Stimulated activated CD4-positive, alpha-beta T cell treated with anti-CD3 and anti-CD28 coated beads, Interleukin-1b, Interleukin-23, amount 100 ng/mL, for 4 hours (primary cell): ENCODE data around the gene DCP2.

ENCODE experiments used
- DNase-seq, 2 donors: peaks; one replicate each; pipeline ENCODE4 v3.0.0-alpha.2; 2020; ENCODE audit warnings: low read depth in 2 of 2

The DCP2 gene

GRCh38 chr5:113020461-113021273, 44.1 kb downstream of the DCP2 start:
- no peak for DNase-seq

GRCh38 chr5:113022661-113023060, 46.1 kb downstream of the DCP2 start:
- DNase-seq = no peak

- DNase-seq = no peak
Measured at GRCh38 chr5:113024076-113024697, 47.6 kb downstream of the DCP2 start.

DNA sequence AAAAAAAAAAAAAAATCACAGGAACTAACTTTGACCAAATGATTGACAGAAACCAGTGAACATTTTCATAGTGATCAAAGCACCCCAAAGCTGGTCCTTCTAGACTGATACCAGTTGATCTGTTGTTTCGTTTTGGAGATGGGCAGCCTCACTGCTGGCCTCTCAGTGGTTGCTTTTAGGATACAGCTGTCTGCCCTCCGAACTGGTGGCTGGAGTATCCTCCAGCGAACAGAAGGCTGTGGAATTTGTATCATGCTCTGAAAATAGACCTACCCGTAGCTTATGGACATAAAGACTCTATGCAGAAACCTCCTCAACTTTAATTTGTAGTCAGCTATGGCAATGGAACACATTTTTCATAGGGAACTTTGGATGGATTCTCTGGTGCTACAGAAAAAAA, 49.0 kb downstream of the DCP2 start:
- no peak for DNase-seq

DNA sequence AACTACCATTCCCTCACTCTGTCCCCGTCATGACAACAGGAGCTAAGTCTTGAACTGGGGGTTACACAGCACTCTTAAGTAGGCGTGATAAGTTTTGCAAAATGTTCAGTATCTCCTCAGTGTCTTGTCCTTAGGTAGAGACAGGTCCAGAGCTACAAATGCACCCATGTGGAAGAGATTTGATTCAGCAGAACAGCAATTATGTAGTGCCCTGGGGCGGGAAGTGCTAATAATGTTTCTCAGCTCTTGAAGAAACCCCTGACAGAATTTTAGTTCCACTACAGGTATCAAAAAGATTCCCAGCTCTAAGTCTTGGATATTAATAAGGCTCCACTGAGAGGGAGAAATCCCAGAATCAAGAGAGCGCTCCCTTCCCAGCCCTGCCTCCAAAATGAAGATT, 49.6 kb downstream of the DCP2 start:
- no peak for DNase-seq

DNA sequence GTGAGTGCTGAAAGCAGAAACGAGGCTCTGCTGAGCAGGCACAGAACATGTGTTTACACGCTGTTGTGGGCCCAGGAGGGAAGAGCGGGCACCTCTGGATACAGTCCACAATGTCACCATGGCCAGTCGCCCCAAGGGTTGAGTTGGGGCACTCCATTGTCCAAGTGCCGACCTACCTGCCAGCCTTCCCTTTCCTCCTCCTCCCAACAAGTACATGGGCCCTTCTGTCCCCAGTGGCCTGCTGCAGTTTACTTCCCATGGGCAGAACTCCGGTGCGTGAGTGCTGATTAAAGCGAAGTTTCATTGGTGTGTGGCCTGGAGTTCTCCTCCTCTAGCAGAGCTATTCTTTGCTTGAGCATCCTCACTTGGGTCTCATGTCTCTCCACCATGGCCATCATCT, 50.4 kb downstream of the DCP2 start:
- DNase-seq = no peak

DNA sequence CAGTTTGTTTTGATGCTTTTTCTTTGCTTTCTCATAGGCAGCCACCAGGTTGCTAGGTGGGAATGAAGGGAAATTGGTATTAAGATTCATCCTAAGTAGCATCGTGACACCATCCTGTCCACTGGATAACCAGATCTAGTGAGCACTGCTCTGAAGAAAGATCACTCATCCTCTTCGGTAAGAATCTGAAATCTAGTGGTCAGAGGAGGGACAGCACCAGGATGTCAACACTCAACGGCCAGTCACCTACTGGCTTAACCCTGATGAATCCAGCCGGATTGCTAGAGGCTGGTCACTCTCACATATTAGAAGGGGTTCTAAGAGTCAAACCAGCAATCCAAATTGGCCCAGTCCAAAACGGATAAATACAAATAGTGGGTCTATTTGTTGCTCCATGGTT, 50.8 kb downstream of the DCP2 start:
- DNase-seq = no peak

GRCh38 chr5:113029614-113030013, 53.0 kb downstream of the DCP2 start:
- DNase-seq = no peak

DNA sequence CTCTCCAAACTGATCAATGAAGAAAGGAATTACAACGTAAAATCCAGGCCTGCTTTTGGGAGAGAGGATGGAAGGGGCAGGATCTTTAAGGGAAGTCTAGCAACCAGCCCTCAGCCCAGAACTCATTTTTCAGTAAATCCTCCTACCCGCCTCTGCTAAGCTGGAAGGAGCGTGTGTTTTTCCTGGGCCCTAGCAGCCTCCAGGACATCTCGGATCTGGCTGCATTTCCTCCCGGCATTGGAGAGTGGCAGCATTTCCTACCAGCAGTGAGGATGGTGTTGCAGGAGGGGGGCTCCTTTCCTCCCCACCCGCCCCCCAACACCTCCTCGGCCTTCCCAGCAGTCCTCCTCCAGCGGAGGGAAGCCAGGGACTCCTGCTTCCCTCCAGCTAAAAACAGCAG, 54.5 kb downstream of the DCP2 start:
- DNase-seq = no peak

- no peak for DNase-seq
Measured at GRCh38 chr5:113031557-113031956, 55.0 kb downstream of the DCP2 start.

DNA sequence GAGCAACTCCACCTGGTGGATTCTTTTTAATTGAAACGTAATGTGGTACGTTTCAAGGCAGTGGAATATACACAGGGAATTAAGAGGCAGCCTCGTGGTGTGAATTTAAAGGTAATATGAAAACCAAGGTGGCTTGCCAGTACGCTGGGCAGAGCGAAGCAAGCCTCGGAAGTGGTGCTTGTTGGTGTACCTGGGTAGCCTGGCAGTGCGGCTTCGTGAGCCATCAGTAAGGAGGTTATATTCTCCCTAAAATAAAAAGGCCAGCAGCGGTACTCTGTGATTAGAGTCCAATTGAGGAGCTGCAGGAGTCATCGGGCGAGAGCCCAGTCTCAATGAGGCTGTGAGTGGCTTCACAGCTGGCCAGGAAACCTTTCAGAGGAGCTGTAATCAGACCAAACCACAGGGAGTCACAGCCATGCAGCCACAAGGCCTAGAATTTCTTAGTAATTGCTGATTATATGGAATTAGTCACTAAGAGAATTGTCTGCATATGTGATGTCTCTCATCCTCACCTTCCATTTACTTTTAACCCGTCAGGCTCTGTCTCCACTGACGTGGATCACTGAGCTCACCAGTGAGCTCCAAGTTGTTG, 57.7 kb downstream of the DCP2 start:
- DNase-seq = no peak

DNA sequence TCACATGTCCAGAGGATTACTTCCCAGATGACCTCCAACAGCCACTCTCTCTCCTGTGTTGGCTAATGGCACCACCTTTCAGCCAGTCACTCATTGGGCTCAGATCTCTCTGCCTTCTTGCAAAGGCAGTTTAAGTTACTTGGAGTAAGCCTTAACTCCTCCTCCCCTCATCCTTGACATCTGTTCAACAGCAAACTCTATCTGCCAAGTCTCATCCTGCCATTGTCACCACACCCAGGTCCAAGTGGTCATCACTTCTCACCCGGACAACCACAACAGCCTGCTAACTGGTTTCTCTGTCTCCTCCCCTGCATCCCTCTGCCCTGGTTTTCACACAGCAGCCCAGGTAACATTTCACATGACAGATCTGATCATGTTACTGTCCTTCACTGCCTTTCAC, 58.5 kb downstream of the DCP2 start:
- DNase-seq = no peak

DNA sequence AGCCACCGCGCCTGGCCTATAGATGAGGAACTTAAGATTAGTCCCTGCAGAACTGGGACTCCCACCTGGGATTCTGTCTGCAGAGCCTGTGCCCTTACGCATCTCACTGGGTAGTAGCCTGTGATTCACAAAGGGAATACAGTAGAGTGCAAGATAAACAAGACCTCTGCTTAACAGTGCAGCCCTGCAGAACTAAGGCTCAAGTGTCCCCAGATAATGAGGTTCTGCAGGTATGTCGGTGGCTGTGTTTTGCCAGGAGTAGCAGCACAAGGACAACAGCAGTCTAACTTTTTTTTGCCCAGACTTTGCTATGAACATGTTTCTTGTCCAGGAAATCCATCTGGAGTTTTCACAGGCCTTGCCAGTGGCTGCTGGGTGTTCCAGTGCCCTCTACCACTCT, 59.7 kb downstream of the DCP2 start:
- no peak for DNase-seq

GRCh38 chr5:113036826-113037225, 60.2 kb downstream of the DCP2 start:
- DNase-seq = no peak

DNA sequence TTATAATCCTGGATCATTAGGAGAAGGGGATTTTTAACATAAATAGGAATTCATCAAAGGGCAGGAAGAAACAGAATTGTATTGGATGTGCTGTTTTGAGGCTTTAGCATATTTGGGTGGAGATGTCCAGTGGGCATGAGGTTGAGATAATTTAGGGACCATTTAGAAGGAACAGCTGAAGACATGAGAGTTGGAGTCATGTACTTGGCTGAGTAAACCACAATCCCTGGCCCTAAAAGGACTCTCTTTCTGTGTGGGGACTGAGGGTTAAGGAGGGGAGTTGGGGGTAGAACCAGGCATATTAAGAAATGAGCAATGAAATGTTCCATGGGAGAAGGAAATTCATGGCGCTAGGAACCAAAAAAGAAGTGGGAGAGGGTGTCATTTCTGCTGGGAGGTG, 61.5 kb downstream of the DCP2 start:
- DNase-seq = no peak

DNA sequence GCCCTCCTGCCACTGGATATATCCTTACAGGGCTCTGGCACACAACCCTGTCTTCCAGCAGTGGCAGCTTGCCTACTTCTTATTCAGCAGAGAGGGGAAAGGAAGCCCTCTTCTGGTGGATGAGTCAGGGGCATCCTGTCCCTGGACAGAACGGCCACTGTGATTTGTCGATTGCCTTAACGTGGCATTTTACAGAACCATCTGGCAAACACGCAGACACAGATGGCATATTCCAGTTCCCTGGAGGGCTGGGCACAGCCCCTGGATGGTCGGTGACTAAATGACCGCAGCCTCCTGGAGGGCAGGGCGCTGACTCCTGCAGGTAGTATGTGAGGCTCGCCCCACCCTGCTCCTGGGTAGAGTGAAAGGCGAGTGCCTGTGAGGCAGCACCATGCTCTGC, 62.1 kb downstream of the DCP2 start:
- DNase-seq = no peak

- no peak for DNase-seq
Measured at GRCh38 chr5:113039229-113039933, 62.8 kb downstream of the DCP2 start.

DNA sequence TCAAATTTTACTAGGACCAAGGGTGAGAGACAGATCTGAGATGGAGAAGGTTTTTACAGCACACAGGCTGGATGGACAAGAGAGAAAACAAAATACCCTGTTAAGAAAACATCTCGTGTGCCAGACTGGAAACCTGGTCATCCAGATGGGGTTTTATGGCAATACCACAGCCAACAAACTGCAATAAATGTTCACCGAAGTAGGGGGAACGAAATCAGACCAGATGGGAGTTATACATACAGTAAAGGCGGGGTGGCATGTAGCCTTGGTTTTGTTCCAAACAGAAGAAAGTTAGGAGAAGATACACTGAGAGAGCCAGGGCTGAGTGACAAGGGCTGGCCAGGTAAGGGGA, 63.3 kb downstream of the DCP2 start:
- no peak for DNase-seq

GRCh38 chr5:113040672-113041260, 64.2 kb downstream of the DCP2 start:
- no peak for DNase-seq

DNA sequence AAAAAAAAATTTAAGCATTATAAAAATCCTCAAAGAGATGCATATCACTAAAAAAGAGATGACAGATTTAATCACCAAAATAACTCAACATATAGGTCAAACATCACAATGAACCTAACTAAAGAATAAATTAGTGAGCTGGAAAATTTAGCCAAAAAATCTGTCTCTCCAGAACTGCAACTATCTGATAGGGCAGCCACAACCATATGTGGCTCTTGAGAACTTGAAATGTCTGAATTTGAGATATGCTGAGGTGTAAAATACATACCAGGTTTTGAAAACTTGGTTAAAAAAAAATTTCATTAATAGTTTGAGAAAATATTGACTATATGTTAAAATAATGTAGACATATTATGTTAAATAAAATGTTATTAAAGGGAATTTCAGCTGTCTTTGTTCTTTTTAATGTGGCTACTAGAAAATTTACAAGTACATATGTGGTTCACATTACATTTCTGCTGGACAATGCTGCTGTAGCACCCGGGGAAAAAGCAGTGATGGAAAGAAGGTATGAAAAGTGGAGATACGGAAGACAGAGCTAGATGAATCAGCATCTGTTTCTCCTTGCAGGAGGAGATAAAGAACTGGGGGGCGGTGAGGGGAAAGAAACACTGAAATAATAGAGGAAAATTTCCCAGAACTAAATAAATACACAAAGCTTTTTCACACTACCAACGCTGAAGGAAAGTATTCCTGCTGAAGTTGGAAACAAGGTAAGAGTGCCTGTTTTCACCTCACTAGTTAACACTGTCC, 66.1 kb downstream of the DCP2 start:
- no peak for DNase-seq

GRCh38 chr5:113043491-113043931, 66.9 kb downstream of the DCP2 start:
- peak in 1 of 2 donors; percentile 6 for DNase-seq
